B cell (primary cell): ENCODE data around the gene PLBD1. TPM values are rescaled to one million over a fixed set of nuclear protein-coding genes. Genes with fewer than 3 reads are reported as not detected.

ENCODE experiments used
- ATAC-seq: fragments of 200-7000 bp; cut with Tn5 transposase; one replicate; pipeline ENCODE4 v1.10.0; 2021; ENCODE audit warnings: low read depth, mild to moderate bottlenecking, moderate number of reproducible peaks, moderate library complexity
- CTCF ChIA-PET: fragments of 350-600 bp; sonication (Branson Sonifier 250); formaldehyde crosslinking; loops from one replicate; lab custom pipeline; 2021; ENCODE audit warnings: antibody characterized with exemption, inconsistent platforms; lab: Charles Lee
- POLR2A ChIA-PET: fragments of 350-600 bp; sonication (Branson Sonifier 250); formaldehyde crosslinking; loops from one replicate; lab custom pipeline; 2021; ENCODE audit warnings: antibody characterized with exemption; lab: Charles Lee
- DNase-seq: peaks from one replicate; pipeline ENCODE4 v3.0.0; 2013
- H2AFZ ChIP-seq: 2 replicates; pipeline ENCODE4 v1.6.1; 2012; ENCODE audit warnings: mild to moderate bottlenecking, low read depth, low read length; ENCODE audit not compliant: insufficient read depth, poor library complexity, severe bottlenecking
- H3K27ac ChIP-seq, 2 donors: 1 replicate in 1 of 2; 2 replicates in 1 of 2; pipeline ENCODE4 v1.5.1; 2012 to 2013; ENCODE audit warnings: low read length in 2 of 2, mild to moderate bottlenecking in 2 of 2, moderate library complexity in 1 of 2
- H3K27me3 ChIP-seq, 4 experiments: fragments of 200-600 bp in 1 of 4; sonication (generic) in 1 of 4; replicated peaks in 1 of 4; 1 replicate in 2 of 4; 2 replicates in 2 of 4; pipeline versions ENCODE4 v1.6.1 to v1.7.0; 2013 to 2016; ENCODE audit warnings: low read length in 3 of 4, mild to moderate bottlenecking in 2 of 4, mixed read lengths in 1 of 4, moderate library complexity in 1 of 4; ENCODE audit not compliant: insufficient read depth in 4 of 4, control insufficient read depth in 3 of 4; ENCODE audit errors: control extremely low read depth in 1 of 4
- H3K36me3 ChIP-seq, 2 experiments: replicated peaks in 1 of 2; 1 replicate in 1 of 2; 2 replicates in 1 of 2; pipeline versions ENCODE4 v1.6.1 to v1.7.1; 2013; ENCODE audit warnings: low read length in 1 of 2; ENCODE audit not compliant: insufficient read depth in 2 of 2, control insufficient read depth in 1 of 2; ENCODE audit errors: control extremely low read depth in 1 of 2, extremely low read depth in 1 of 2
- H3K4me1 ChIP-seq, 2 donors: fragments of 200-600 bp in 1 of 2; sonication (generic) in 1 of 2; 1 replicate in 1 of 2; 2 replicates in 1 of 2; pipeline versions ENCODE4 v1.5.1 to v1.6.1; 2013 to 2017; ENCODE audit warnings: low read length in 2 of 2; ENCODE audit not compliant: control insufficient read depth in 2 of 2, insufficient read depth in 2 of 2
- H3K4me2 ChIP-seq: replicated peaks from 2 replicates; pipeline ENCODE3; 2012; ENCODE audit warnings: mild to moderate bottlenecking, low read depth, low read length; ENCODE audit not compliant: poor library complexity, severe bottlenecking
- H3K4me3 ChIP-seq, 5 experiments: fragments of 200-600 bp in 1 of 5; sonication (generic) in 1 of 5; 1 replicate in 3 of 5; 2 replicates in 2 of 5; pipeline versions ENCODE4 v1.5.1 to v1.7.0; 2011 to 2016; ENCODE audit warnings: low read length in 4 of 5, mild to moderate bottlenecking in 4 of 5, low read depth in 2 of 5, control low read depth in 1 of 5, moderate library complexity in 1 of 5; ENCODE audit not compliant: insufficient read depth in 1 of 5; ENCODE audit errors: control extremely low read depth in 1 of 5, extremely low read depth in 1 of 5
- H3K79me2 ChIP-seq: fragments of 200-600 bp; sonication (generic); one replicate; pipeline ENCODE4 v1.6.0; 2016; ENCODE audit warnings: low read length; ENCODE audit not compliant: control insufficient read depth, insufficient read depth
- H3K9ac ChIP-seq: fragments of 200-600 bp; sonication (generic); 2 replicates; pipeline ENCODE4 v1.6.1; 2017; ENCODE audit warnings: mild to moderate bottlenecking, low read length, moderate library complexity
- H3K9me3 ChIP-seq, 3 donors: one replicate each; pipeline versions ENCODE4 v1.6.1 to v1.7.1; 2013; ENCODE audit warnings: low read length in 2 of 3; ENCODE audit not compliant: control insufficient read depth in 2 of 3, insufficient read depth in 1 of 3; ENCODE audit errors: control extremely low read depth in 1 of 3
- H4K20me1 ChIP-seq: 2 replicates; pipeline ENCODE4 v1.6.0; 2012; ENCODE audit warnings: mild to moderate bottlenecking, low read length; ENCODE audit not compliant: insufficient read depth, control insufficient read depth, poor library complexity, severe bottlenecking
- H3K27ac Mint-ChIP-seq: one replicate; pipeline ENCODE4 v1.8.0; 2021; ENCODE audit warnings: mixed read lengths
- H3K27me3 Mint-ChIP-seq: one replicate; pipeline ENCODE4 v1.8.0; 2021; ENCODE audit warnings: mixed read lengths
- H3K4me1 Mint-ChIP-seq: one replicate; pipeline ENCODE4 v1.8.0; 2021; ENCODE audit warnings: mixed read lengths
- H3K4me3 Mint-ChIP-seq: one replicate; pipeline ENCODE4 v1.8.0; 2021; ENCODE audit warnings: mixed read lengths
- H3K9me3 Mint-ChIP-seq: one replicate; pipeline ENCODE4 v1.8.0; 2022; ENCODE audit warnings: mixed read lengths; ENCODE audit not compliant: insufficient read depth
- EZH2 ChIP-seq: IDR thresholded peaks from 2 replicates; pipeline ENCODE4 v1.6.1; 2012; ENCODE audit warnings: borderline replicate concordance, low read depth, mild to moderate bottlenecking, moderate library complexity, low read length; ENCODE audit not compliant: insufficient read depth, poor library complexity, severe bottlenecking
- WGBS: methylation state at CpG from one replicate; pipeline ENCODE4 v1.1.5; 2013; ENCODE audit warnings: missing lambda C conversion rate; ENCODE audit not compliant: insufficient coverage; 5-methylcytosine and 5-hydroxymethylcytosine counted together
- intact Hi-C: fragments of 100-400 bp; cut with micrococcal nuclease; formaldehyde crosslinking; loops from one replicate; pipeline ENCODE4 v1.10.0; 2022
- polyA plus RNA-seq: library from polyadenylated mRNA; depleted of rRNA; stranded (reverse); fragments of >200 nt; gene quantifications from 2 replicates; pipeline ENCODE4 v1.2.3, GENCODE V29; 2012
- total RNA-seq, 2 donors: library from RNA; stranded (reverse); fragments of 120-200 nt in 1 of 2; gene quantifications; 1 replicate in 1 of 2; 2 replicates in 1 of 2; pipeline versions ENCODE4 v1.2.3 to v1.2.4, GENCODE V29; 2013 to 2022
- TF ChIP-seq, protein P1 (sequence below): fragments of 200-600 bp; IDR thresholded peaks from one replicate; pipeline ENCODE4 v1.8.0; 2022; ENCODE audit warnings: antibody characterized with exemption, mild to moderate bottlenecking

PLBD1 gene
- total and polyA plus RNA-seq, 2 donors (not counting 1 experiment from before 2014, with no cell fraction given) = 1.1 to 1.6 TPM

DNA sequence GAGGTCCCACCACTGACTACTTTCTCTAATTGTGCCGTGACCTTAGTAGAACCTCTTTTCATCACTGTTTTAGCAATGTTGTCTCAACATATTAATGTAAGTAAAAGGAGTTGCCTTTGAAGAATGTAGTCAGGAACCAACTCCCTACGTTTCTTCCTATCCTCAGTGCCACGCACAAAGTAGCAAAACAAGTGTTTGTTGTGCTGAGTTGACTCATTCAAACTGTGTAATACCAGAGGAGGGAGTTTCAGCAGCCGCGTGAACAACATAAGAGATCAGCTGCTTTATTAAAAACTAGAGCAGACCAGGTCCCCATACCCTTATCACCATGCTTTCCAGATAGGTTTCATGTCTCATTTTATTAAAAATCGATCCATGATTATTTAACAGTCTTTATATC lies 19.1 kb downstream of the PLBD1 start:
- H3K4me3 Mint-ChIP-seq = no peak overlapping the region
- Histone ChIP-seq H3K36me3 (no peaks in the 10 kb centered on the region), H3K79me2 (no peaks in the 10 kb centered on the region), H3K4me1 (no peaks in the 10 kb centered on the region), H3K4me3 (no peak overlapping the region), H3K9me3 (peaks cover 0 to 3% (median 0%) of the 10 kb centered on the region in 3 donors), H3K27ac (no peak overlapping the region), H2AFZ (no peak overlapping the region), H4K20me1 (no peaks in the 10 kb centered on the region), H3K4me2 (no peak overlapping the region), H3K9ac (no peak overlapping the region), H3K27me3 (no peaks in the 10 kb centered on the region)
- WGBS = no CpG with 5 or more reads among the region's 6 CpGs
- H3K27me3 Mint-ChIP-seq = no peaks in the 10 kb centered on the region
- no peak overlapping the region for H3K27ac Mint-ChIP-seq
- DNase-seq (no peak), ATAC-seq (no peak)
- H3K9me3 Mint-ChIP-seq = peaks cover 2% of the 10 kb centered on the region
- H3K4me1 Mint-ChIP-seq = no peaks in the 10 kb centered on the region
- TF ChIP-seq, protein P1, sequence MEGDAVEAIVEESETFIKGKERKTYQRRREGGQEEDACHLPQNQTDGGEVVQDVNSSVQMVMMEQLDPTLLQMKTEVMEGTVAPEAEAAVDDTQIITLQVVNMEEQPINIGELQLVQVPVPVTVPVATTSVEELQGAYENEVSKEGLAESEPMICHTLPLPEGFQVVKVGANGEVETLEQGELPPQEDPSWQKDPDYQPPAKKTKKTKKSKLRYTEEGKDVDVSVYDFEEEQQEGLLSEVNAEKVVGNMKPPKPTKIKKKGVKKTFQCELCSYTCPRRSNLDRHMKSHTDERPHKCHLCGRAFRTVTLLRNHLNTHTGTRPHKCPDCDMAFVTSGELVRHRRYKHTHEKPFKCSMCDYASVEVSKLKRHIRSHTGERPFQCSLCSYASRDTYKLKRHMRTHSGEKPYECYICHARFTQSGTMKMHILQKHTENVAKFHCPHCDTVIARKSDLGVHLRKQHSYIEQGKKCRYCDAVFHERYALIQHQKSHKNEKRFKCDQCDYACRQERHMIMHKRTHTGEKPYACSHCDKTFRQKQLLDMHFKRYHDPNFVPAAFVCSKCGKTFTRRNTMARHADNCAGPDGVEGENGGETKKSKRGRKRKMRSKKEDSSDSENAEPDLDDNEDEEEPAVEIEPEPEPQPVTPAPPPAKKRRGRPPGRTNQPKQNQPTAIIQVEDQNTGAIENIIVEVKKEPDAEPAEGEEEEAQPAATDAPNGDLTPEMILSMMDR = no peak
- no peak for TF ChIP-seq EZH2
- POLR2A ChIA-PET = no interaction called here
- CTCF ChIA-PET = no interaction called here
- intact Hi-C loops = no loop called here

GRCh38 chr12:14547571-14547970 lies 20.1 kb downstream of the PLBD1 start:
- ATAC-seq = no peak
- TF ChIP-seq, protein P1 = no peak
- no peak for TF ChIP-seq EZH2
- Mint-ChIP-seq H3K4me3 (no peak overlapping the region), H3K4me1 (no peaks in the 10 kb centered on the region), H3K9me3 (peaks cover 2% of the 10 kb centered on the region), H3K27me3 (no peaks in the 10 kb centered on the region), H3K27ac (no peak overlapping the region)
- Histone ChIP-seq H3K27me3 (no peaks in the 10 kb centered on the region), H3K9ac (no peak overlapping the region), H3K4me2 (no peak overlapping the region), H3K4me3 (no peak overlapping the region), H3K9me3 (peaks cover 0 to 3% (median 0%) of the 10 kb centered on the region in 3 donors), H2AFZ (no peak overlapping the region), H3K27ac (no peak overlapping the region), H3K36me3 (no peaks in the 10 kb centered on the region), H4K20me1 (no peaks in the 10 kb centered on the region), H3K4me1 (no peaks in the 10 kb centered on the region), H3K79me2 (no peaks in the 10 kb centered on the region)
- no peak for DNase-seq
- ChIA-PET CTCF (interaction anchor here (1.6 kb wide), 1 partner anchor 12 kb away, joined by 4 read pairs; no protein-coding TSS in a partner anchor), POLR2A (no interaction called here)
- 90% methylated on average over 1 of the region's 4 CpGs for WGBS
- intact Hi-C loops = no loop called here
